SHP77 (cell line): ENCODE data around the gene MKI67.

Source experiments
- DNase-seq, 2 experiments: peaks; one replicate each; lab custom pipeline; 2025; lab: John Stamatoyannopoulos, UW

The MKI67 gene

GRCh38 chr10:128084364-128084763 is 41.9 kb downstream of the MKI67 start:
- no peak for DNase-seq

- no peak for DNase-seq
These were observed 42.9 kb downstream of the MKI67 start for GRCh38 chr10:128083191-128083895.

GRCh38 chr10:128081720-128082119 is 44.5 kb downstream of the MKI67 start:
- no peak for DNase-seq

- no peak for DNase-seq
These were observed 45.0 kb downstream of the MKI67 start for GRCh38 chr10:128081222-128081621.

GRCh38 chr10:128080641-128081040 is 45.6 kb downstream of the MKI67 start:
- DNase-seq, result no peak

- DNase-seq, result no peak
These were observed 46.0 kb downstream of the MKI67 start for GRCh38 chr10:128080231-128080630.

- DNase-seq, result peak in 1 of 2 experiments; percentile 6
These were observed 47.9 kb downstream of the MKI67 start for GRCh38 chr10:128078136-128078969.

- DNase-seq, result no peak
These were observed 48.9 kb downstream of the MKI67 start for GRCh38 chr10:128077155-128077875.

GRCh38 chr10:128074589-128074988 is 51.6 kb downstream of the MKI67 start:
- DNase-seq, result no peak

- DNase-seq, result no peak
These were observed 52.3 kb downstream of the MKI67 start for GRCh38 chr10:128073890-128074289.

GRCh38 chr10:128072941-128073645 is 53.1 kb downstream of the MKI67 start:
- DNase-seq, result no peak

GRCh38 chr10:128072046-128072445 is 54.2 kb downstream of the MKI67 start:
- DNase-seq, result no peak

GRCh38 chr10:128071417-128071782 is 54.8 kb downstream of the MKI67 start:
- DNase-seq, result no peak

- DNase-seq, result no peak
These were observed 55.4 kb downstream of the MKI67 start for GRCh38 chr10:128070721-128071416.

GRCh38 chr10:128070161-128070560 is 56.1 kb downstream of the MKI67 start:
- DNase-seq, result no peak

GRCh38 chr10:128069351-128070051 is 56.7 kb downstream of the MKI67 start:
- peak; percentile 53 to 60 for DNase-seq

- DNase-seq, result no peak
These were observed 57.6 kb downstream of the MKI67 start for GRCh38 chr10:128068398-128069285.

- no peak for DNase-seq
These were observed 58.4 kb downstream of the MKI67 start for GRCh38 chr10:128067691-128068397.

GRCh38 chr10:128066870-128067382 is 59.3 kb downstream of the MKI67 start:
- DNase-seq, result no peak
